GM19099 (cell line): ENCODE data around the gene MIEF1.
A peak's percentile ranks its signal among the peaks of the same experiment; 100 is the strongest.

Experiments used
- POLR2A ChIP-seq: IDR thresholded peaks from 3 replicates; pipeline ENCODE4 v1.6.1; 2011; ENCODE audit warnings: low read depth; ENCODE audit not compliant: insufficient read length; ENCODE audit errors: extremely low read depth

Gene MIEF1

GRCh38 chr22:39479254-39479653 lies 22.8 kb upstream of the MIEF1 start:
- no peak for TF ChIP-seq POLR2A

GRCh38 chr22:39480557-39480956 lies 21.5 kb upstream of the MIEF1 start:
- no peak for TF ChIP-seq POLR2A

GRCh38 chr22:39481054-39481453 lies 21.0 kb upstream of the MIEF1 start:
- no peak for TF ChIP-seq POLR2A

GRCh38 chr22:39481595-39481994 lies 20.5 kb upstream of the MIEF1 start:
- TF ChIP-seq POLR2A = no peak

GRCh38 chr22:39482768-39483167 lies 19.3 kb upstream of the MIEF1 start:
- TF ChIP-seq POLR2A = no peak

- no peak for TF ChIP-seq POLR2A
These were observed 14.9 kb upstream of the MIEF1 start for GRCh38 chr22:39486951-39487825.

- no peak for TF ChIP-seq POLR2A
These were observed 14.1 kb upstream of the MIEF1 start for GRCh38 chr22:39487826-39488520.

GRCh38 chr22:39488563-39489083 lies 13.5 kb upstream of the MIEF1 start:
- no peak for TF ChIP-seq POLR2A

- TF ChIP-seq POLR2A = peak; percentile 3
These were observed 12.7 kb upstream of the MIEF1 start for GRCh38 chr22:39489094-39490068.

GRCh38 chr22:39490135-39490798 lies 11.8 kb upstream of the MIEF1 start:
- TF ChIP-seq POLR2A = no peak

GRCh38 chr22:39490966-39491680 lies 11.0 kb upstream of the MIEF1 start:
- TF ChIP-seq POLR2A = no peak

GRCh38 chr22:39491696-39492095 lies 10.4 kb upstream of the MIEF1 start:
- TF ChIP-seq POLR2A = no peak

- TF ChIP-seq POLR2A = no peak
These were observed 9.9 kb upstream of the MIEF1 start for GRCh38 chr22:39492186-39492585.

GRCh38 chr22:39493759-39494158 lies 8.3 kb upstream of the MIEF1 start:
- no peak for TF ChIP-seq POLR2A
